OCI-LY1 (cell line): ENCODE data around the gene ZNF708.
A peak's percentile ranks its signal among the peaks of the same experiment; 100 is the strongest.
"Not testable (repeated sequence)": the region's sequence is repeated elsewhere in the genome, so short reads cannot be mapped to it uniquely, and the experiment has no call there.

Experiments
- H2AFZ ChIP-seq: fragments of 200-600 bp; sonication (generic), shearing (Covaris generic); 2 replicates; pipeline ENCODE4 v1.6.0; 2014; ENCODE audit warnings: antibody characterized with exemption, mild to moderate bottlenecking, low read length
- H3F3A ChIP-seq: fragments of 200-600 bp; sonication (generic), shearing (Covaris generic); 2 replicates; pipeline ENCODE4 v1.6.0; 2014; ENCODE audit warnings: mild to moderate bottlenecking, antibody characterized with exemption, low read length, moderate library complexity; ENCODE audit not compliant: insufficient read depth
- H3K27ac ChIP-seq: fragments of 200-600 bp; sonication (generic); 2 replicates; pipeline ENCODE4 v1.5.1; 2014; ENCODE audit warnings: low read length, mixed run types, mild to moderate bottlenecking, low read depth; ENCODE audit not compliant: poor library complexity, severe bottlenecking
- H3K27me3 ChIP-seq: fragments of 200-600 bp; sonication (generic); 2 replicates; pipeline ENCODE4 v1.6.0; 2014; ENCODE audit warnings: antibody characterized with exemption, mild to moderate bottlenecking, low read length, moderate library complexity; ENCODE audit not compliant: insufficient read depth
- H3K36me3 ChIP-seq: fragments of 200-600 bp; sonication (generic); 2 replicates; pipeline ENCODE4 v1.6.1; 2014; ENCODE audit warnings: mild to moderate bottlenecking, antibody characterized with exemption, low read length, moderate library complexity, mixed read lengths; ENCODE audit not compliant: insufficient read depth
- H3K4me1 ChIP-seq: fragments of 200-600 bp; sonication (generic); 2 replicates; pipeline ENCODE4 v1.5.1; 2014; ENCODE audit warnings: mild to moderate bottlenecking, low read length, moderate library complexity; ENCODE audit not compliant: insufficient read depth, severe bottlenecking
- H3K4me2 ChIP-seq: fragments of 200-600 bp; sonication (generic), shearing (Covaris generic); 2 replicates; pipeline ENCODE4 v1.6.1; 2014; ENCODE audit warnings: low read length
- H3K4me3 ChIP-seq: fragments of 200-600 bp; sonication (generic); 2 replicates; pipeline ENCODE4 v1.5.1; 2014; ENCODE audit warnings: low read length, low read depth, mild to moderate bottlenecking, mixed read lengths; ENCODE audit not compliant: poor library complexity, severe bottlenecking
- H3K79me2 ChIP-seq: fragments of 200-600 bp; shearing (Covaris generic); 2 replicates; pipeline ENCODE4 v1.6.1; 2016; ENCODE audit warnings: mixed run types, low read length, mixed read lengths; ENCODE audit not compliant: insufficient read depth
- H3K9ac ChIP-seq: fragments of 200-600 bp; sonication (generic), shearing (Covaris generic); 2 replicates; pipeline ENCODE4 v1.6.1; 2014; ENCODE audit warnings: mild to moderate bottlenecking, low read length, mixed read lengths
- H3K9me2 ChIP-seq: fragments of 200-600 bp; sonication (generic), shearing (Covaris generic); 2 replicates; pipeline ENCODE4 v1.6.1; 2014; ENCODE audit warnings: low read depth, mild to moderate bottlenecking, low read length, mixed read lengths
- H3K9me3 ChIP-seq: fragments of 200-600 bp; shearing (Covaris generic); 2 replicates; pipeline ENCODE4 v1.6.1; 2014; ENCODE audit warnings: low read length, mixed read lengths
- H4K20me1 ChIP-seq: fragments of 200-600 bp; sonication (generic), shearing (Covaris generic); 2 replicates; pipeline ENCODE4 v1.6.0; 2016; ENCODE audit warnings: mild to moderate bottlenecking, low read length; ENCODE audit not compliant: insufficient read depth
- EZH2 ChIP-seq: fragments of 200-600 bp; sonication (generic), shearing (Covaris generic); IDR thresholded peaks from 2 replicates; pipeline ENCODE4 v1.8.0; 2017; ENCODE audit warnings: borderline replicate concordance, mixed run types, mild to moderate bottlenecking, antibody characterized with exemption, low read length, moderate library complexity, mixed read lengths
- TF ChIP-seq, protein P1 (sequence below): fragments of 200-600 bp; sonication (generic), shearing (Covaris generic); IDR thresholded peaks from 2 replicates; pipeline ENCODE4 v1.5.1; 2017; ENCODE audit warnings: mild to moderate bottlenecking, antibody characterized with exemption, low read length, moderate library complexity, mixed read lengths

Gene ZNF708

DNA sequence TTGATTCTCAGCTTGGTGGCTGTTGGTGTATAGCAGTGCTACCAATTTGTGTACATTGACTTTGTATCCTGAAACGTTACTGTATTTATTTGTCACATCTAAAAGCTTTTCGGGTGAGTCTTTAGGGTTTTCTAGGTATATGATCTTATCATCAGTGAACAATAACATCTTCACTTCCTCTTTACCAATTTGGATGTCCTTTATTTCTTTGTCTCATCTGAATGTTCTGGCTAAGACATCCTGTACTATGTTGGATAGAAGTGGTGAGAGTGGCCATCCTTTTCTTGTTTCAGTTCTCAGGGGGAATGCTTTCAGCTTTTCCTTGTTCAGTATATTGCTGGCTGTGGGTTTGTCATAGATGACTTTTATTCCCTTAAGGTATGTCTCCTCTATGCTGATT lies 23.6 kb upstream of the ZNF708 start:
- H3K36me3 ChIP-seq: no peaks in the 10 kb centered on the region
- H2AFZ ChIP-seq: no peak overlapping the region
- no peak overlapping the region for H3K4me3 ChIP-seq
- no peak overlapping the region for H3K9ac ChIP-seq
- TF ChIP-seq EZH2: no peak
- TF ChIP-seq, protein P1, sequence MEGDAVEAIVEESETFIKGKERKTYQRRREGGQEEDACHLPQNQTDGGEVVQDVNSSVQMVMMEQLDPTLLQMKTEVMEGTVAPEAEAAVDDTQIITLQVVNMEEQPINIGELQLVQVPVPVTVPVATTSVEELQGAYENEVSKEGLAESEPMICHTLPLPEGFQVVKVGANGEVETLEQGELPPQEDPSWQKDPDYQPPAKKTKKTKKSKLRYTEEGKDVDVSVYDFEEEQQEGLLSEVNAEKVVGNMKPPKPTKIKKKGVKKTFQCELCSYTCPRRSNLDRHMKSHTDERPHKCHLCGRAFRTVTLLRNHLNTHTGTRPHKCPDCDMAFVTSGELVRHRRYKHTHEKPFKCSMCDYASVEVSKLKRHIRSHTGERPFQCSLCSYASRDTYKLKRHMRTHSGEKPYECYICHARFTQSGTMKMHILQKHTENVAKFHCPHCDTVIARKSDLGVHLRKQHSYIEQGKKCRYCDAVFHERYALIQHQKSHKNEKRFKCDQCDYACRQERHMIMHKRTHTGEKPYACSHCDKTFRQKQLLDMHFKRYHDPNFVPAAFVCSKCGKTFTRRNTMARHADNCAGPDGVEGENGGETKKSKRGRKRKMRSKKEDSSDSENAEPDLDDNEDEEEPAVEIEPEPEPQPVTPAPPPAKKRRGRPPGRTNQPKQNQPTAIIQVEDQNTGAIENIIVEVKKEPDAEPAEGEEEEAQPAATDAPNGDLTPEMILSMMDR: no peak
- H3K4me1 ChIP-seq: no peaks in the 10 kb centered on the region
- no peaks in the 10 kb centered on the region for H3K27me3 ChIP-seq
- no peaks in the 10 kb centered on the region for H3K9me2 ChIP-seq
- no peaks in the 10 kb centered on the region for H3K79me2 ChIP-seq
- H3K9me3 ChIP-seq: no peaks in the 10 kb centered on the region
- H3K27ac ChIP-seq: no peak overlapping the region
- no peaks in the 10 kb centered on the region for H4K20me1 ChIP-seq
- no peak overlapping the region for H3K4me2 ChIP-seq
- H3F3A ChIP-seq: no peaks in the 10 kb centered on the region

DNA sequence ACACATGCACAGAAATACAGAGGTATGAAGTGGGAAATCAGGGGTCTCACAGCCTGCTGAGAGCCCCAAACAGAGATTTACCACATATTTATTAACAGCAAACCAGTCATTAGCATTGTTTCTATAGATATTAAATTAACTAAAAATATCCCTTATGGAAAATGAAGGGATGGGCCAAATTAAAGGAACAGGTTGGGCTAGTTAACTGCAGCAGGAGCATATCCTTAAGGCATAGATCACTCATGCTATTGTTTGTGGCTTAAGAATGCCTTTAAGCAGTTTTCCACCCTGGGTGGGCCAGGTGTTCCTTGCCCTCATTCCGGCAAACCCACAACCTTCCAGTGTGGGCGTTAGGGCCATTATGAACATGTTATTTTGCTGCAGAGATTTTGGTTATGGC lies 15.6 kb upstream of the ZNF708 start:
- H3K36me3 ChIP-seq, H3K4me2 ChIP-seq, H2AFZ ChIP-seq, H3K4me3 ChIP-seq, H3K27me3 ChIP-seq, H3K79me2 ChIP-seq, H3F3A ChIP-seq, H3K4me1 ChIP-seq, H4K20me1 ChIP-seq, H3K9me3 ChIP-seq, H3K9ac ChIP-seq, H3K9me2 ChIP-seq, H3K27ac ChIP-seq: not testable (repeated sequence)

DNA sequence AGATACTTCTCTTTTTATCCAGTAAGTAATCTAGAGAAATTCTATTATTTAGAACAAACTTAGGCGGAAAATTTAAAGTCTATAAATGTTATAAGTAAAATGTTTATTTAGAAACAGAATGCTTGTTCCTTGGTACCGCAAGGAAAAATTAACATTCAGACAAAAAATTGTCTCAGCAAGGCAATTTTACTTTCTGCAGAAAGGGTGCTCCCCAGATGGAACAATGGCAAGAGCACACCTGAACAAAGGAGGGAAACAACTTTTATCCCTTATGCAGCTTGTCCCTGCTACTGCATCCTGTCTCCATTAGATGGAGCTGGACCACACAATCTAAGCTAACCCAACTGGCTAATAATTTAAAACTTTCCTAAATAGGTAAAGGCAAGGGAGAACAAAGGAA lies 6.5 kb upstream of the ZNF708 start:
- Histone ChIP-seq H3K79me2 (no peaks in the 10 kb centered on the region), H3K36me3 (no peaks in the 10 kb centered on the region), H3K9me2 (no peaks in the 10 kb centered on the region), H3F3A (no peaks in the 10 kb centered on the region), H3K4me1 (no peaks in the 10 kb centered on the region), H4K20me1 (no peaks in the 10 kb centered on the region), H3K4me2 (no peak overlapping the region), H3K9me3 (peaks cover 8% of the 10 kb centered on the region; the same call in 1 of the 2 replicates), H2AFZ (no peak overlapping the region), H3K4me3 (no peak overlapping the region), H3K27me3 (no peaks in the 10 kb centered on the region), H3K27ac (no peak overlapping the region), H3K9ac (no peak overlapping the region)
- TF ChIP-seq, protein P1: no peak
- TF ChIP-seq EZH2: no peak

DNA sequence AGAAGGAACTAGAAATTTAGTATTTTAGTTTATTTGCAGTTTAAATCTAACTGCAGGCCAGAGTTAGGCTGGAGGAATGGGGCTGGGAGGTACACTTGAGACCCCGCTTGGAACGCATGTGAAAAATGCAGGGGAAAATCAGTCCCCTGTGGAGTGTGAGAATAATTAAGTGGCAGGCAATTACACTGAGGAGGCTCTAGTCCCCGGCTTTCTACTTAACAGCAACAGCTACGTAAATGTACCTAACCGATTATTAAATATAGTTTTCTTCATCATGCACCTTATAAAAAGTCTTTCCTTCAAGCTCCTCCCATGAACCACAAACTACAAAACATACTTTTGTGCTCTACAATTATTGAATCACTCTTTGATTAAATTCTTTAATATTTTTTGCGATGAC lies 804 bp downstream of the ZNF708 start:
- Histone ChIP-seq H2AFZ (no peak overlapping the region), H3F3A (no peaks in the 10 kb centered on the region), H3K27ac (peak overlapping the region; percentile 85), H4K20me1 (no peaks in the 10 kb centered on the region), H3K36me3 (peaks cover 40% of the 10 kb centered on the region), H3K4me1 (peaks cover 10% of the 10 kb centered on the region), H3K9me3 (peaks cover 4% of the 10 kb centered on the region), H3K4me2 (peak overlapping the region; percentile 81), H3K27me3 (no peaks in the 10 kb centered on the region), H3K79me2 (peaks cover 37% of the 10 kb centered on the region), H3K9ac (peak overlapping the region; percentile 95), H3K9me2 (no peaks in the 10 kb centered on the region), H3K4me3 (peak overlapping the region; percentile 85)
- TF ChIP-seq, protein P1: no peak
- no peak for TF ChIP-seq EZH2
